CD14-positive monocyte (primary cell): ENCODE measurements around the gene CKAP5. TPM values are rescaled to one million over a fixed set of nuclear protein-coding genes. Genes with fewer than 3 reads are reported as not detected.
A peak's percentile ranks its signal among the peaks of the same experiment; 100 is the strongest.

Experiments
- DNase-seq, 3 donors: peaks; one replicate each; pipeline ENCODE4 v3.0.0-alpha.2; 2011 to 2022
- H2AFZ ChIP-seq: 2 replicates; pipeline ENCODE4 v1.6.0; 2012; ENCODE audit warnings: mild to moderate bottlenecking, low read depth, low read length, inconsistent platforms; ENCODE audit not compliant: insufficient read depth, poor library complexity, severe bottlenecking
- H3K27ac ChIP-seq, 2 donors: 1 replicate in 1 of 2; 2 replicates in 1 of 2; pipeline ENCODE4 v1.5.1; 2012 to 2013; ENCODE audit warnings: low read length in 2 of 2, control low read depth in 1 of 2, inconsistent platforms in 1 of 2, low read depth in 1 of 2, mild to moderate bottlenecking in 1 of 2
- H3K27me3 ChIP-seq, 2 donors: one replicate each; pipeline versions ENCODE4 v1.6.0 to v1.6.1; 2011 to 2013; ENCODE audit warnings: low read length in 2 of 2; ENCODE audit not compliant: control insufficient read depth in 2 of 2, insufficient read depth in 2 of 2
- H3K36me3 ChIP-seq, 2 donors: replicated peaks in 1 of 2; 1 replicate in 1 of 2; 2 replicates in 1 of 2; pipeline versions ENCODE4 v1.5.1 to v1.6.1; 2012 to 2013; ENCODE audit warnings: low read length in 2 of 2, control low read depth in 1 of 2, inconsistent platforms in 1 of 2, mild to moderate bottlenecking in 1 of 2; ENCODE audit not compliant: insufficient read depth in 2 of 2, control insufficient read depth in 1 of 2
- H3K4me1 ChIP-seq, 2 donors: 1 replicate in 1 of 2; 2 replicates in 1 of 2; pipeline versions ENCODE4 v1.5.1 to v1.6.1; 2012 to 2013; ENCODE audit warnings: low read length in 2 of 2, control low read depth in 1 of 2, inconsistent platforms in 1 of 2, mild to moderate bottlenecking in 1 of 2, moderate library complexity in 1 of 2; ENCODE audit not compliant: insufficient read depth in 2 of 2, control insufficient read depth in 1 of 2
- H3K4me2 ChIP-seq: replicated peaks from 2 replicates; pipeline ENCODE3; 2012; ENCODE audit warnings: low read length, moderate library complexity, mild to moderate bottlenecking; ENCODE audit not compliant: poor library complexity, severe bottlenecking; ENCODE audit errors: extremely low read depth
- H3K4me3 ChIP-seq, 3 experiments: fragments of 200-600 bp in 1 of 3; sonication (generic) in 1 of 3; replicated peaks in 1 of 3; 1 replicate in 2 of 3; 2 replicates in 1 of 3; pipeline ENCODE4 v1.5.1; 2011 to 2013; ENCODE audit warnings: low read length in 3 of 3, mild to moderate bottlenecking in 3 of 3, control low read depth in 2 of 3, low read depth in 2 of 3, inconsistent platforms in 1 of 3, moderate library complexity in 1 of 3
- H3K79me2 ChIP-seq: 2 replicates; pipeline ENCODE4 v1.6.0; 2012; ENCODE audit warnings: mild to moderate bottlenecking, control low read depth, inconsistent platforms, low read length, moderate library complexity; ENCODE audit not compliant: insufficient read depth
- H3K9ac ChIP-seq: 2 replicates; pipeline ENCODE4 v1.6.0; 2017; ENCODE audit warnings: low read length, mild to moderate bottlenecking; ENCODE audit not compliant: insufficient read depth, poor library complexity, severe bottlenecking
- H3K9me3 ChIP-seq, 2 donors: replicated peaks in 1 of 2; 1 replicate in 1 of 2; 2 replicates in 1 of 2; pipeline versions ENCODE4 v1.5.1 to v1.6.1; 2012 to 2013; ENCODE audit warnings: low read length in 2 of 2, control low read depth in 1 of 2; ENCODE audit not compliant: control insufficient read depth in 1 of 2, insufficient read depth in 1 of 2
- H4K20me1 ChIP-seq: 2 replicates; pipeline ENCODE4 v1.6.0; 2012; ENCODE audit warnings: mild to moderate bottlenecking, low read length, control low read depth, moderate library complexity; ENCODE audit not compliant: insufficient read depth
- H3K27ac Mint-ChIP-seq, 7 donors: one replicate each; pipeline ENCODE4 v1.8.0; 2020; ENCODE audit warnings: mild to moderate bottlenecking in 7 of 7, mixed read lengths in 7 of 7, moderate library complexity in 6 of 7, inconsistent platforms in 2 of 7
- H3K27me3 Mint-ChIP-seq, 3 donors: one replicate each; pipeline ENCODE4 v1.8.0; 2021 to 2022; ENCODE audit warnings: low read depth in 3 of 3, mild to moderate bottlenecking in 3 of 3, mixed read lengths in 3 of 3, moderate library complexity in 3 of 3, inconsistent platforms in 1 of 3
- H3K36me3 Mint-ChIP-seq, 2 donors: one replicate each; pipeline ENCODE4 v1.8.0; 2020; ENCODE audit warnings: mixed read lengths in 2 of 2, inconsistent platforms in 1 of 2, mild to moderate bottlenecking in 1 of 2
- H3K4me1 Mint-ChIP-seq: one replicate; pipeline ENCODE4 v1.8.0; 2020; ENCODE audit warnings: mild to moderate bottlenecking, mixed read lengths
- H3K4me3 Mint-ChIP-seq, 2 donors: one replicate each; pipeline ENCODE4 v1.8.0; 2020; ENCODE audit warnings: mild to moderate bottlenecking in 2 of 2, mixed read lengths in 2 of 2, moderate library complexity in 1 of 2
- H3K9me3 Mint-ChIP-seq, 7 donors: one replicate each; pipeline ENCODE4 v1.8.0; 2020 to 2022; ENCODE audit warnings: mixed read lengths in 7 of 7, mild to moderate bottlenecking in 6 of 7, moderate library complexity in 6 of 7, inconsistent platforms in 2 of 7
- CTCF ChIP-seq: fragments of 200-600 bp; IDR thresholded peaks from one replicate; pipeline ENCODE4 v1.8.0; 2022; ENCODE audit warnings: antibody characterized with exemption, mild to moderate bottlenecking
- WGBS: methylation state at CpG from one replicate; pipeline ENCODE4 v1.1.5; 2013; ENCODE audit warnings: missing lambda C conversion rate; ENCODE audit not compliant: insufficient coverage; 5-methylcytosine and 5-hydroxymethylcytosine counted together
- intact Hi-C, 2 donors: fragments of 100-400 bp; cut with micrococcal nuclease; formaldehyde crosslinking; loops; one replicate each; pipeline versions ENCODE4 v1.15.0 to v1.15.1; 2023
- polyA minus RNA-seq: library from RNA; depleted of rRNA, polyadenylated mRNA; stranded (reverse); fragments of >200 nt; gene quantifications from 2 replicates; pipeline ENCODE4 v1.2.3, GENCODE V29; 2012
- polyA plus RNA-seq, 3 donors: library from polyadenylated mRNA; depleted of rRNA in 1 of 3; unstranded in 2 of 3; stranded (reverse) in 1 of 3; fragments of 300-500 nt in 2 of 3; fragments of >200 nt in 1 of 3; fragmentation: Illumina TruSeq in 2 of 3; gene quantifications; 1 replicate in 2 of 3; 2 replicates in 1 of 3; pipeline ENCODE4 v1.2.3, GENCODE V29; 2012 to 2021
- total RNA-seq, 12 experiments: library from RNA in 1 of 12; stranded (reverse) in 1 of 12; fragments of 120-200 nt in 1 of 12; gene quantifications; one replicate each; pipeline ENCODE4 v1.2.4 and lab custom pipeline; 2013 to 2026; ENCODE audit warnings: mixed read lengths in 6 of 12, inconsistent platforms in 1 of 12

CKAP5 gene
- total RNA-seq (2013): 20.8 TPM
- polyA plus RNA-seq (10 to 100 TPM in 1 of 3 donors, 1 to 10 TPM in 2; 6.4 to 10.2 (median 7.9) TPM), polyA minus RNA-seq (11.9 and 16.9 TPM in 2 replicates), total RNA-seq (lab: John Stamatoyannopoulos, UW) (15.1 to 85.0 (median 30.5) reads per million in 11 experiments)

- peaks cover 5 to 6% of the 10 kb centered on the region in 2 donors for H3K36me3 Mint-ChIP-seq
- H3K79me2 ChIP-seq: peaks cover 52% of the 10 kb centered on the region
- peak within 1 kb of the TSS; percentile 95 for H3K4me3 Mint-ChIP-seq
- peak within 1 kb of the TSS; percentile 88 for H3K4me2 ChIP-seq
- no peaks in the 10 kb centered on the region for H3K9me3 ChIP-seq
- H3K27ac ChIP-seq: peak within 1 kb of the TSS; percentile 14 to 78
- H3K4me1 ChIP-seq: peaks cover 17 to 23% of the 10 kb centered on the region in 2 donors
- H3K27ac Mint-ChIP-seq: peak within 1 kb of the TSS; percentile 78 to 95 (median 89)
- H4K20me1 ChIP-seq: peaks cover 6% of the 10 kb centered on the region
- peak within 1 kb of the TSS; percentile 94 for H2AFZ ChIP-seq
- no peak for TF ChIP-seq CTCF
- under 1% methylated on average over 83 of the region's 83 CpGs for WGBS
- DNase-seq: peak; percentile 80 to 85 (median 84)
- peaks cover 29% of the 10 kb centered on the region for H3K4me1 Mint-ChIP-seq
- no peaks in the 10 kb centered on the region for H3K36me3 ChIP-seq
- H3K4me3 ChIP-seq: peak within 1 kb of the TSS; percentile 57 to 96 (median 86)
- peaks cover 0 to 2% (median 2%) of the 10 kb centered on the region in 3 donors for H3K27me3 Mint-ChIP-seq
- H3K9me3 Mint-ChIP-seq: no peaks in the 10 kb centered on the region
- H3K9ac ChIP-seq: peak within 1 kb of the TSS; percentile 75
- no peaks in the 10 kb centered on the region for H3K27me3 ChIP-seq
- intact Hi-C loops: no loop called here
These were observed at the start of gene CKAP5 for GRCh38 chr11:46845740-46846509. Gene CKAP5, minus strand, starts transcription at chr11:46846280. Its CDS starts 25,049 bp downstream, at chr11:46821231.

GRCh38 chr11:46895821-46896220, 49.7 kb upstream of the CKAP5 start:
- no peak overlapping the region for H3K4me3 ChIP-seq
- Mint-ChIP-seq H3K9me3 (peaks cover 0 to 3% (median 0%) of the 10 kb centered on the region in 7 donors), H3K4me3 (no peak overlapping the region), H3K36me3 (no peaks in the 10 kb centered on the region), H3K4me1 (no peaks in the 10 kb centered on the region), H3K27me3 (peaks cover 0 to 2% (median 2%) of the 10 kb centered on the region in 3 donors), H3K27ac (no peak overlapping the region)
- no peaks in the 10 kb centered on the region for H3K4me1 ChIP-seq
- no peak for DNase-seq
- H3K4me2 ChIP-seq: no peak overlapping the region
- no peak for TF ChIP-seq CTCF
- 94% methylated on average over 10 of the region's 10 CpGs for WGBS
- H3K27me3 ChIP-seq: no peaks in the 10 kb centered on the region
- H3K9ac ChIP-seq: no peak overlapping the region
- H4K20me1 ChIP-seq: no peaks in the 10 kb centered on the region
- no peaks in the 10 kb centered on the region for H3K79me2 ChIP-seq
- no peaks in the 10 kb centered on the region for H3K36me3 ChIP-seq
- intact Hi-C loops: no loop called here
- H3K27ac ChIP-seq: no peak overlapping the region
- H2AFZ ChIP-seq: no peak overlapping the region
- no peaks in the 10 kb centered on the region for H3K9me3 ChIP-seq
